SU-DHL-6 (cell line): ENCODE results near the gene HOXA6.

Source experiments
- H2AFZ ChIP-seq: fragments of 200-600 bp; sonication (generic); 2 replicates; pipeline ENCODE4 v1.6.1; 2014; ENCODE audit warnings: low read depth, mild to moderate bottlenecking, moderate library complexity, mixed read lengths, antibody characterized with exemption, low read length; ENCODE audit not compliant: severe bottlenecking
- H3F3A ChIP-seq: fragments of 200-600 bp; shearing (Covaris generic); 2 replicates; pipeline ENCODE4 v1.6.0; 2016; ENCODE audit warnings: antibody characterized with exemption, mild to moderate bottlenecking; ENCODE audit not compliant: insufficient read depth
- H3K27ac ChIP-seq: fragments of 200-600 bp; sonication (generic); 2 replicates; pipeline ENCODE4 v1.5.1; 2016; ENCODE audit warnings: low read depth, mild to moderate bottlenecking, low read length, moderate library complexity, mixed read lengths
- H3K27me3 ChIP-seq: fragments of 200-600 bp; sonication (generic), shearing (Covaris generic); 2 replicates; pipeline ENCODE4 v1.6.0; 2014; ENCODE audit warnings: mild to moderate bottlenecking, low read length
- H3K36me3 ChIP-seq: fragments of 200-600 bp; sonication (generic); 2 replicates; pipeline ENCODE4 v1.6.1; 2014; ENCODE audit warnings: mild to moderate bottlenecking, low read length, mixed read lengths
- H3K4me2 ChIP-seq: fragments of 300-600, 200-600 bp; shearing (Covaris generic), sonication (generic); 2 replicates; pipeline ENCODE4 v1.6.0; 2014; ENCODE audit warnings: low read length, low read depth, mild to moderate bottlenecking; ENCODE audit not compliant: poor library complexity, severe bottlenecking
- H3K4me3 ChIP-seq: fragments of 200-600 bp; sonication (generic); 2 replicates; pipeline ENCODE4 v1.5.1; 2014; ENCODE audit warnings: antibody characterized with exemption, low read length, mild to moderate bottlenecking, mixed read lengths; ENCODE audit not compliant: insufficient read depth, poor library complexity, severe bottlenecking
- H3K79me2 ChIP-seq: fragments of 200-600 bp; sonication (generic); 2 replicates; pipeline ENCODE4 v1.6.1; 2014; ENCODE audit warnings: mild to moderate bottlenecking, low read length, moderate library complexity; ENCODE audit not compliant: insufficient read depth
- H3K9ac ChIP-seq: fragments of 200-600 bp; sonication (generic); 2 replicates; pipeline ENCODE4 v1.7.0; 2014; ENCODE audit warnings: mild to moderate bottlenecking, low read length
- H3K9me2 ChIP-seq: fragments of 200-600 bp; sonication (generic); replicated peaks from 2 replicates; pipeline ENCODE4 v1.6.1; 2014; ENCODE audit warnings: low read length; ENCODE audit not compliant: insufficient read depth
- H3K9me3 ChIP-seq: fragments of 200-600 bp; sonication (generic); 2 replicates; pipeline ENCODE4 v1.6.1; 2014; ENCODE audit warnings: low read length, mixed read lengths; ENCODE audit not compliant: insufficient read depth
- H4K20me1 ChIP-seq: fragments of 200-600 bp; sonication (generic); 2 replicates; pipeline ENCODE4 v1.6.1; 2014; ENCODE audit warnings: low read depth, mild to moderate bottlenecking, antibody characterized with exemption, low read length, moderate library complexity, mixed read lengths
- CTCF ChIP-seq: fragments of 200-600 bp; sonication (generic); IDR thresholded peaks from one replicate; pipeline ENCODE4 v1.5.1; 2017; ENCODE audit warnings: antibody characterized with exemption, mild to moderate bottlenecking, low read length, moderate library complexity; ENCODE audit not compliant: insufficient read depth, poor library complexity, severe bottlenecking
- EZH2phosphoT487 ChIP-seq: fragments of 200-600 bp; sonication (generic), shearing (Covaris generic); conservative IDR thresholded peaks from 2 replicates; pipeline ENCODE4 v1.6.1; 2018; ENCODE audit warnings: mild to moderate bottlenecking, antibody characterized with exemption, low read length, moderate library complexity, mixed read lengths

Gene HOXA6

GRCh38 chr7:27142580-27143022 lies 5.0 kb downstream of the HOXA6 start:
- H3K27ac ChIP-seq, result no peak overlapping the region
- no peaks in the 10 kb centered on the region for H3K36me3 ChIP-seq
- H3K9ac ChIP-seq, result no peak overlapping the region
- H3F3A ChIP-seq, result no peaks in the 10 kb centered on the region
- H2AFZ ChIP-seq, result no peak overlapping the region
- H4K20me1 ChIP-seq, result no peaks in the 10 kb centered on the region
- H3K79me2 ChIP-seq, result no peaks in the 10 kb centered on the region
- H3K27me3 ChIP-seq, result no peaks in the 10 kb centered on the region
- TF ChIP-seq CTCF, result no peak
- no peak overlapping the region for H3K4me3 ChIP-seq
- no peaks in the 10 kb centered on the region for H3K9me3 ChIP-seq
- no peak overlapping the region for H3K4me2 ChIP-seq
- H3K9me2 ChIP-seq, result no peaks in the 10 kb centered on the region

- Histone ChIP-seq H3K27ac (no peak overlapping the region), H3K4me2 (no peak overlapping the region), H3K4me3 (no peak overlapping the region), H3K36me3 (no peaks in the 10 kb centered on the region), H3F3A (no peaks in the 10 kb centered on the region), H3K79me2 (no peaks in the 10 kb centered on the region), H3K9ac (no peak overlapping the region), H2AFZ (no peak overlapping the region), H3K27me3 (no peaks in the 10 kb centered on the region), H3K9me2 (no peaks in the 10 kb centered on the region), H4K20me1 (no peaks in the 10 kb centered on the region), H3K9me3 (no peaks in the 10 kb centered on the region)
- no peak for TF ChIP-seq CTCF
- TF ChIP-seq EZH2phosphoT487, result no peak
Measured at GRCh38 chr7:27141923-27142579, 5.5 kb downstream of the HOXA6 start.

GRCh38 chr7:27141137-27141922 lies 6.2 kb downstream of the HOXA6 start:
- TF ChIP-seq CTCF (no peak), EZH2phosphoT487 (no peak)
- H3K27ac ChIP-seq, result no peak overlapping the region
- no peak overlapping the region for H3K9ac ChIP-seq
- H4K20me1 ChIP-seq, result no peaks in the 10 kb centered on the region
- no peaks in the 10 kb centered on the region for H3K27me3 ChIP-seq
- no peaks in the 10 kb centered on the region for H3K79me2 ChIP-seq
- no peaks in the 10 kb centered on the region for H3K9me3 ChIP-seq
- no peak overlapping the region for H2AFZ ChIP-seq
- no peak overlapping the region for H3K4me2 ChIP-seq
- H3K36me3 ChIP-seq, result no peaks in the 10 kb centered on the region
- no peak overlapping the region for H3K4me3 ChIP-seq
- no peaks in the 10 kb centered on the region for H3K9me2 ChIP-seq
- no peaks in the 10 kb centered on the region for H3F3A ChIP-seq
